Neural progenitor cell (in vitro differentiated cells): Measurements from ENCODE around the gene RAG1.

Experiments
- EZH2 ChIP-seq: fragments of 200-600 bp; sonication (generic); IDR thresholded peaks from 2 replicates; pipeline ENCODE4 v1.6.1; 2017; ENCODE audit warnings: antibody characterized with exemption, mild to moderate bottlenecking, moderate library complexity
- EZH2phosphoT487 ChIP-seq: fragments of 200-600 bp; sonication (generic); IDR thresholded peaks from 2 replicates; pipeline ENCODE4 v1.6.1; 2017; ENCODE audit warnings: antibody characterized with exemption
- TF ChIP-seq, protein P1 (sequence below): fragments of 200-600 bp; sonication (generic); IDR thresholded peaks from 2 replicates; pipeline ENCODE4 v1.5.1; 2017; ENCODE audit warnings: antibody characterized with exemption, mild to moderate bottlenecking

DNA sequence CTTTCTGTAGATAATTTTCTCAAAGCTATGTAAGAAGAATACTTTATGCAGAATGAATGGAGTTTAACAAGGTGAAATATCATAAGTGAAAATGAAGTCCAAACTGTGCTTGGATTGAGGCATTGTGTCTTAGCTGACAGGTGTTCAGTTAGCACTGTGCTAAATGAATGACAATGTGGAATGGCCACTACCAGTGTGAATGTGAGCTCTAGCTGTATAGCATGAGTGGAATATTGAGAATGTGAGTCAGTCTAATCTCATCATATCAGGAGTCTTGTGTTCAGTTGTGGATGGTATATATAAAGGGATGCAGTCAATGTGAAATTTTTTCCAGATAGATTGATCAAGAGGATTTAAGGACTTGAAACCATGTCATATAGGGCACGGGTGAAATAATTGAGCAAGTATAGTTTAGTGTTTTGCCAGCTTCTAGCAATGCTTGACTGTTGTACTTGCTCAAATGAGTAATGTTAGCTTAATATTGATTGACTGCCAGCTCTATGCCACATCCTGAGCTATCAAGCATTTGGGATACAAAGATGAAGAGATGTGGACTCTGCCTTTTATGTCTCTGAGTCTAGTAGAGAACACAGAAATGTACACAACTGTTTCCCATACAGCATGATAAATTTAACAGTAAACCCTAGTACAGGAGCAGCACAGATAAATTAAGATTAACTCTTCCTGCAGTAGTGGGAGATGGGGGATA lies 40.8 kb downstream of the RAG1 start:
- TF ChIP-seq, protein P1, sequence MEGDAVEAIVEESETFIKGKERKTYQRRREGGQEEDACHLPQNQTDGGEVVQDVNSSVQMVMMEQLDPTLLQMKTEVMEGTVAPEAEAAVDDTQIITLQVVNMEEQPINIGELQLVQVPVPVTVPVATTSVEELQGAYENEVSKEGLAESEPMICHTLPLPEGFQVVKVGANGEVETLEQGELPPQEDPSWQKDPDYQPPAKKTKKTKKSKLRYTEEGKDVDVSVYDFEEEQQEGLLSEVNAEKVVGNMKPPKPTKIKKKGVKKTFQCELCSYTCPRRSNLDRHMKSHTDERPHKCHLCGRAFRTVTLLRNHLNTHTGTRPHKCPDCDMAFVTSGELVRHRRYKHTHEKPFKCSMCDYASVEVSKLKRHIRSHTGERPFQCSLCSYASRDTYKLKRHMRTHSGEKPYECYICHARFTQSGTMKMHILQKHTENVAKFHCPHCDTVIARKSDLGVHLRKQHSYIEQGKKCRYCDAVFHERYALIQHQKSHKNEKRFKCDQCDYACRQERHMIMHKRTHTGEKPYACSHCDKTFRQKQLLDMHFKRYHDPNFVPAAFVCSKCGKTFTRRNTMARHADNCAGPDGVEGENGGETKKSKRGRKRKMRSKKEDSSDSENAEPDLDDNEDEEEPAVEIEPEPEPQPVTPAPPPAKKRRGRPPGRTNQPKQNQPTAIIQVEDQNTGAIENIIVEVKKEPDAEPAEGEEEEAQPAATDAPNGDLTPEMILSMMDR: no peak
- TF ChIP-seq EZH2 (no peak), EZH2phosphoT487 (no peak)
